Measurements from ENCODE around the gene PTCD1. TPM values are rescaled to one million over a fixed set of nuclear protein-coding genes. Genes with fewer than 3 reads are reported as not detected.

PTCD1 gene
- total and polyA plus RNA-seq, 9 of the 15 experiments (the other 6 are each of a cell fraction or from before 2014, with no cell fraction given): 0.46 to 17.1 (median 6.2) TPM

DNA sequence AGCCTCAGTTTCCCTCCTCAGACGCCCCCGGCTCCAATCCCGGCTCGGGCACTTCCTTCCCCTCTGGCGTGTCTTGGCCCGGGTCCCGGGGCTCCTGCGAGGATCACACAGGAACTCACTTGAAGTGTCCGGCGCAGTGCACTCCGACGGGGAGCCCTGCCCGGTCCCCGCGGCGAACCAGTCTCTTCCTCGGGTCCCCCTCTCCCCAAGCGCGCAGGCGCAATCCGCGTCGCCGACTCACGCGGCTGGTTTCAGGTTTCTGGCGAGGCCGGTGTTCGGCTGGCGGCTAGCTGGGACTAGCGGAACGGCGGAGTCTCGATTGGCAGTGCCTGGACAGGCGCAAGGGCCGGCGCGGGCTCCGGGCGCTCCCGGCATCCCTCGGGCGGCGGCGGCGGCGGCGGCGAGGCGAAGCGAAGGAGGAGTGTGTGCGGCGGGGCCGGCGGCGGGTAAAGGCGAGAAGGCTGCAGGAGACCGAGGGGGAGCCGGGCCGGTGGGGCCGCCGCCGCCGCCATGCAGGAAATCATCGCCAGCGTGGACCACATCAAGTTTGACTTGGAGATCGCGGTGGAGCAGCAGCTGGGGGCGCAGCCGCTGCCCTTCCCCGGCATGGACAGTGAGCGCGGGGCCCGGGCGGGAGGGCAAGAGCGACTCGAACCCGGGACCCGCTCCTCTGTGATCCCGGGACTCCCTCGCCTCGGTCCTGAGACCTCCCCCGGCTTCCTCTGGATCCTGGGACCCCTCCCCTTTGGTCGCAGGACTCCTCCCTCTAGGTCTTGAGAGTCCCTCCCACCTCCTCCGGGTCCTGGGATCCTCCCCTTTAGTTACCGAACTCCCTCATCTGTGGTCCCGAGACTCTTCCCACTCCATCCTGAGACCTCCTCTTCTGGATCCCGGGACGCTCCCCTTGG is at the start of gene PTCD1, which contains the start of gene CPSF4 (continued):
- TF ChIP-seq, protein P1, sequence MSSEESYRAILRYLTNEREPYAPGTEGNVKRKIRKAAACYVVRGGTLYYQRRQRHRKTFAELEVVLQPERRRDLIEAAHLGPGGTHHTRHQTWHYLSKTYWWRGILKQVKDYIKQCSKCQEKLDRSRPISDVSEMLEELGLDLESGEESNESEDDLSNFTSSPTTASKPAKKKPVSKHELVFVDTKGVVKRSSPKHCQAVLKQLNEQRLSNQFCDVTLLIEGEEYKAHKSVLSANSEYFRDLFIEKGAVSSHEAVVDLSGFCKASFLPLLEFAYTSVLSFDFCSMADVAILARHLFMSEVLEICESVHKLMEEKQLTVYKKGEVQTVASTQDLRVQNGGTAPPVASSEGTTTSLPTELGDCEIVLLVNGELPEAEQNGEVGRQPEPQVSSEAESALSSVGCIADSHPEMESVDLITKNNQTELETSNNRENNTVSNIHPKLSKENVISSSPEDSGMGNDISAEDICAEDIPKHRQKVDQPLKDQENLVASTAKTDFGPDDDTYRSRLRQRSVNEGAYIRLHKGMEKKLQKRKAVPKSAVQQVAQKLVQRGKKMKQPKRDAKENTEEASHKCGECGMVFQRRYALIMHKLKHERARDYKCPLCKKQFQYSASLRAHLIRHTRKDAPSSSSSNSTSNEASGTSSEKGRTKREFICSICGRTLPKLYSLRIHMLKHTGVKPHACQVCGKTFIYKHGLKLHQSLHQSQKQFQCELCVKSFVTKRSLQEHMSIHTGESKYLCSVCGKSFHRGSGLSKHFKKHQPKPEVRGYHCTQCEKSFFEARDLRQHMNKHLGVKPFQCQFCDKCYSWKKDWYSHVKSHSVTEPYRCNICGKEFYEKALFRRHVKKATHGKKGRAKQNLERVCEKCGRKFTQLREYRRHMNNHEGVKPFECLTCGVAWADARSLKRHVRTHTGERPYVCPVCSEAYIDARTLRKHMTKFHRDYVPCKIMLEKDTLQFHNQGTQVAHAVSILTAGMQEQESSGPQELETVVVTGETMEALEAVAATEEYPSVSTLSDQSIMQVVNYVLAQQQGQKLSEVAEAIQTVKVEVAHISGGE (CRISPR knock-in tag; IDR thresholded peaks at IDR 0.05): peak; percentile 61 to 95 (median 77); a peak in 5 of 6 replicates
- no peak for TF ChIP-seq MBD2 (IDR thresholded peaks at IDR 0.05; ENCODE audit: borderline replicate concordance, low read depth)
- TF ChIP-seq, protein P2, sequence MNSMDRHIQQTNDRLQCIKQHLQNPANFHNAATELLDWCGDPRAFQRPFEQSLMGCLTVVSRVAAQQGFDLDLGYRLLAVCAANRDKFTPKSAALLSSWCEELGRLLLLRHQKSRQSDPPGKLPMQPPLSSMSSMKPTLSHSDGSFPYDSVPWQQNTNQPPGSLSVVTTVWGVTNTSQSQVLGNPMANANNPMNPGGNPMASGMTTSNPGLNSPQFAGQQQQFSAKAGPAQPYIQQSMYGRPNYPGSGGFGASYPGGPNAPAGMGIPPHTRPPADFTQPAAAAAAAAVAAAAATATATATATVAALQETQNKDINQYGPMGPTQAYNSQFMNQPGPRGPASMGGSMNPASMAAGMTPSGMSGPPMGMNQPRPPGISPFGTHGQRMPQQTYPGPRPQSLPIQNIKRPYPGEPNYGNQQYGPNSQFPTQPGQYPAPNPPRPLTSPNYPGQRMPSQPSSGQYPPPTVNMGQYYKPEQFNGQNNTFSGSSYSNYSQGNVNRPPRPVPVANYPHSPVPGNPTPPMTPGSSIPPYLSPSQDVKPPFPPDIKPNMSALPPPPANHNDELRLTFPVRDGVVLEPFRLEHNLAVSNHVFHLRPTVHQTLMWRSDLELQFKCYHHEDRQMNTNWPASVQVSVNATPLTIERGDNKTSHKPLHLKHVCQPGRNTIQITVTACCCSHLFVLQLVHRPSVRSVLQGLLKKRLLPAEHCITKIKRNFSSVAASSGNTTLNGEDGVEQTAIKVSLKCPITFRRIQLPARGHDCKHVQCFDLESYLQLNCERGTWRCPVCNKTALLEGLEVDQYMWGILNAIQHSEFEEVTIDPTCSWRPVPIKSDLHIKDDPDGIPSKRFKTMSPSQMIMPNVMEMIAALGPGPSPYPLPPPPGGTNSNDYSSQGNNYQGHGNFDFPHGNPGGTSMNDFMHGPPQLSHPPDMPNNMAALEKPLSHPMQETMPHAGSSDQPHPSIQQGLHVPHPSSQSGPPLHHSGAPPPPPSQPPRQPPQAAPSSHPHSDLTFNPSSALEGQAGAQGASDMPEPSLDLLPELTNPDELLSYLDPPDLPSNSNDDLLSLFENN (IDR thresholded peaks at IDR 0.05; ENCODE audit: low read depth in 2 of 2, low read length in 2 of 2): peak; percentile 15 to 99; a peak in 2 of 4 replicates
- peak; percentile 48 for TF ChIP-seq HNRNPK (IDR thresholded peaks at IDR 0.05; ENCODE audit: low read depth, low read length, poor library complexity, severe bottlenecking)
- TF ChIP-seq GABPB1 (CRISPR knock-in tag; IDR thresholded peaks at IDR 0.05): peak; percentile 74; the same call in 1 of the 2 replicates
- TF ChIP-seq, protein P3, sequence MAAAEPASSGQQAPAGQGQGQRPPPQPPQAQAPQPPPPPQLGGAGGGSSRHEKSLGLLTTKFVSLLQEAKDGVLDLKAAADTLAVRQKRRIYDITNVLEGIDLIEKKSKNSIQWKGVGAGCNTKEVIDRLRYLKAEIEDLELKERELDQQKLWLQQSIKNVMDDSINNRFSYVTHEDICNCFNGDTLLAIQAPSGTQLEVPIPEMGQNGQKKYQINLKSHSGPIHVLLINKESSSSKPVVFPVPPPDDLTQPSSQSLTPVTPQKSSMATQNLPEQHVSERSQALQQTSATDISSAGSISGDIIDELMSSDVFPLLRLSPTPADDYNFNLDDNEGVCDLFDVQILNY (CRISPR knock-in tag; IDR thresholded peaks at IDR 0.05): no peak; the same call in 1 of the 2 replicates
- TF ChIP-seq ZNF41 (CRISPR knock-in tag; conservative IDR thresholded peaks at IDR 0.05): no peak
- TF ChIP-seq ZNF146 (CRISPR knock-in tag; IDR thresholded peaks at IDR 0.05; ENCODE audit: unreplicated experiment): no peak
- peak; percentile 51; the same call in 1 of the 2 replicates for TF ChIP-seq ESRRA (IDR thresholded peaks at IDR 0.05; ENCODE audit: borderline replicate concordance, low read depth)
- no peak for TF ChIP-seq MTA1 (IDR thresholded peaks at IDR 0.05; ENCODE audit: borderline replicate concordance)
- no peak for TF ChIP-seq ARID2 (IDR thresholded peaks at IDR 0.05)
- peak; percentile 70; the same call in 1 of the 2 replicates for TF ChIP-seq RUNX1 (IDR thresholded peaks at IDR 0.05; ENCODE audit: low read depth)
- TF ChIP-seq, protein P4, sequence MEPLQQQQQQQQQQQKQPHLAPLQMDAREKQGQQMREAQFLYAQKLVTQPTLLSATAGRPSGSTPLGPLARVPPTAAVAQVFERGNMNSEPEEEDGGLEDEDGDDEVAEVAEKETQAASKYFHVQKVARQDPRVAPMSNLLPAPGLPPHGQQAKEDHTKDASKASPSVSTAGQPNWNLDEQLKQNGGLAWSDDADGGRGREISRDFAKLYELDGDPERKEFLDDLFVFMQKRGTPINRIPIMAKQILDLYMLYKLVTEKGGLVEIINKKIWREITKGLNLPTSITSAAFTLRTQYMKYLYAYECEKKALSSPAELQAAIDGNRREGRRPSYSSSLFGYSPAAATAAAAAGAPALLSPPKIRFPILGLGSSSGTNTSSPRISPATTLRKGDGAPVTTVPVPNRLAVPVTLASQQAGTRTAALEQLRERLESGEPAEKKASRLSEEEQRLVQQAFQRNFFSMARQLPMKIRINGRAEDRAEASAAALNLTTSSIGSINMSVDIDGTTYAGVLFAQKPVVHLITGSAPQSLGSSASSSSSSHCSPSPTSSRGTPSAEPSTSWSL (CRISPR knock-in tag; IDR thresholded peaks at IDR 0.05; ENCODE audit: borderline replicate concordance): 0 out of 2 replicates have a peak, but pooled peaks have one; percentile 42
- TF ChIP-seq ZBTB7A (IDR thresholded peaks at IDR 0.05; ENCODE audit: borderline replicate concordance, control insufficient read depth, low read depth, low read length): no peak
- no peak for TF ChIP-seq ELF4 (CRISPR knock-in tag; IDR thresholded peaks at IDR 0.05)
